GM13977 (cell line): Measurements from ENCODE around the gene NDC1.

ENCODE experiments used
- DNase-seq: peaks from one replicate; pipeline ENCODE4 v3.0.0; 2012; ENCODE audit warnings: low spot score
- in situ Hi-C: fragments of 300-500 bp; cut with MboI; formaldehyde crosslinking; loops from one replicate; pipeline ENCODE4 v1.12.0; 2022; ENCODE audit warnings: low sequenced_read_pairs, low pct_unique_long_range_greater_than_20kb, mixed read lengths, inconsistent platforms; ENCODE audit not compliant: unreplicated experiment
- TF ChIP-seq, protein P1 (sequence below): IDR thresholded peaks from 2 replicates; pipeline ENCODE4 v1.5.1; 2012; ENCODE audit warnings: mild to moderate bottlenecking, control low read depth; ENCODE audit not compliant: insufficient read depth; ENCODE audit errors: extremely low read depth, missing control alignments

Gene NDC1

DNA sequence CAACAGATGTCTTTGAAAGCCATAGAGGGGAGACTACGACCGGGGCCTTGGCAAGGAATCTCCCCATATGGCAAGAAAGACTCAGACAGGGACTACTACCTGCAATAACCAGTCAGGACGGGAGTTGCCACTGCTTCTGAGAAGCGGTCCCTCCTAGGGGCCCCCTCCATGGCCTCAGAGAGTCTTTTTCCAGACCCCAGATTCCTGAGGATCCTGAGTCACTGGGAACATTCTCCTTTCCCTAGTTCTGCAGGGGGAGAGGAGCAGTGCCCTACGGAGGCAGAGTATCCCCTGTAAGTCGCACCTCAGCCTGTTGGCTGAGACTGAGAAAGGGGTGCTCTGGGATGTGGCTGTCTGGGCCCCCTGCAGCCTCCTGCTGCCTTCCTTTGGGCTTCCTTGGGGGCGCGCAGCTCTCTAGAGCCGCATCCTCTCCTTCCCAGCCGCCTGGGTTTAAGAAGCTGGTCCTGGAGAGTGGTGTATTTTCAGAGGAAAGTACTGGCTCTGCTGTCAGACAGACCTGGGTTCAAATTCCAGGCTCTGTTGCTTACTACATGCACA lies 107.0 kb downstream of the NDC1 start:
- TF ChIP-seq, protein P1, sequence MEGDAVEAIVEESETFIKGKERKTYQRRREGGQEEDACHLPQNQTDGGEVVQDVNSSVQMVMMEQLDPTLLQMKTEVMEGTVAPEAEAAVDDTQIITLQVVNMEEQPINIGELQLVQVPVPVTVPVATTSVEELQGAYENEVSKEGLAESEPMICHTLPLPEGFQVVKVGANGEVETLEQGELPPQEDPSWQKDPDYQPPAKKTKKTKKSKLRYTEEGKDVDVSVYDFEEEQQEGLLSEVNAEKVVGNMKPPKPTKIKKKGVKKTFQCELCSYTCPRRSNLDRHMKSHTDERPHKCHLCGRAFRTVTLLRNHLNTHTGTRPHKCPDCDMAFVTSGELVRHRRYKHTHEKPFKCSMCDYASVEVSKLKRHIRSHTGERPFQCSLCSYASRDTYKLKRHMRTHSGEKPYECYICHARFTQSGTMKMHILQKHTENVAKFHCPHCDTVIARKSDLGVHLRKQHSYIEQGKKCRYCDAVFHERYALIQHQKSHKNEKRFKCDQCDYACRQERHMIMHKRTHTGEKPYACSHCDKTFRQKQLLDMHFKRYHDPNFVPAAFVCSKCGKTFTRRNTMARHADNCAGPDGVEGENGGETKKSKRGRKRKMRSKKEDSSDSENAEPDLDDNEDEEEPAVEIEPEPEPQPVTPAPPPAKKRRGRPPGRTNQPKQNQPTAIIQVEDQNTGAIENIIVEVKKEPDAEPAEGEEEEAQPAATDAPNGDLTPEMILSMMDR = no peak
- DNase-seq = no peak
- in situ Hi-C loops = no loop called here

DNA sequence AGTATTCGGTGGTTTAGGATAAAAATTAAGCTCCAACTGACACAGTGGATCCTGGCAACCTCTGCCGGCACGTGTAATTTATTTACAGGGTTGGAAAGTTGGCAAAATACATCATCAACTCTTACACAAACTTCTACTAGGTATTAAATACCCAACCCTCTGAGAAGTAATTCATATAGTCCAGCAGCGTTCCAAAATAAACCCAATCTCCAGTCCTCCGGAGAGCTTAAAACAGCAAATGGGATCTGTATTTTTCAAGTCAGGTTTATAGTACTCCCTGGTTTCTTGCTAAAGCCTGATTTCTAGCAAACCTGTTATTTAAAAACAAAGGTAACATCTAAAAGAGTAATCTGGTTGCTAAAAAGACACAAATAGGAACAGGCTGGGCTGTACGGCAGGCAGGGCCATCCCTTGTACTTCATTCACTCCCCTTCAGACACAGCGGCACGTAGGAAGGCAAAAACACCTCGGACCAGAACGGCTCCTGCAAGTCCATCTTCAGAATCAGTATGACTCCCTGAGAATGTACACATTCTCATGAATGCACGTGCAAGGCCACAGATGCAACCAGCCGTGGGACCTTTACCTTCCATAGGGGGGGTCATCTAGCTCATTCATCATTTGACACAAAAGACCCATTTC lies 107.8 kb downstream of the NDC1 start:
- in situ Hi-C loops = no loop called here

DNA sequence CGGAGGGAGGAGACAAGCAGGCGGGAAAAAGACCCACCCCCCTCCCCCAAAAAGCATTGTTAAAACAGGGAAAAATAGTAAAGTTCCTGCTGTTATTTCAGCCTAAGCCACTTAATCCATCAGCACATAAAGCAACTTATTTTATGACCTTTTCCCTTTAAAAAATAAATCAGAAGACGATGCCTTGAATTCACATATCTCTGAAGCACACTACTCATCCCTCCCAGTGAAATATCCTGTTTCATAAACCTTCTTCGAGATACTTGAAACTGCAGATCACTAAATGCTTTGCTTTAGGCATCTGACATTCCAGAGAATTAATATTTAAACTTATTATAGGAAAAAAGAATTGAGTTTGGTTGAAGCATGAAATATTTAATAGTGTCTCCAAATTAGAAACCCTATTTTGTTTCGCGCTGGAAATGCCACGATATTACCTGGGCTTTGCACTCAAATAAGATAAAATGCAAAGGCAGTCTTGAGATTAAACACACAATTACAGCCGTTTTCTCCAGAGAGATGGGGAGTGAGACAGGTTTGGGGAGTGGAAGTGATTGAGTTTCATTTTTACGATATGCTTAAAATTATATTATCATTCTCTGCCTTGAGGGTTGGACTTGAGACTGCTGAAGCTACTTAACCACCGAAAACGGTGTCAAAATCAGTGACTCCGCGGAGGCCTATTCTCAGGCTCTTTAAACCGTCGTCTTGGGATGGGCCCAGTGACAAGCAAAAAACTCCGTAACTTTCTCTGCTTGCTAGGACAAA lies 108.5 kb downstream of the NDC1 start:
- no peak for DNase-seq
- TF ChIP-seq, protein P1 = no peak
- in situ Hi-C loops = no loop called here

More for the DNA sequence above, 107.8 kb downstream of the NDC1 start:
- DNase-seq = no peak
- TF ChIP-seq, protein P1 = no peak

DNA sequence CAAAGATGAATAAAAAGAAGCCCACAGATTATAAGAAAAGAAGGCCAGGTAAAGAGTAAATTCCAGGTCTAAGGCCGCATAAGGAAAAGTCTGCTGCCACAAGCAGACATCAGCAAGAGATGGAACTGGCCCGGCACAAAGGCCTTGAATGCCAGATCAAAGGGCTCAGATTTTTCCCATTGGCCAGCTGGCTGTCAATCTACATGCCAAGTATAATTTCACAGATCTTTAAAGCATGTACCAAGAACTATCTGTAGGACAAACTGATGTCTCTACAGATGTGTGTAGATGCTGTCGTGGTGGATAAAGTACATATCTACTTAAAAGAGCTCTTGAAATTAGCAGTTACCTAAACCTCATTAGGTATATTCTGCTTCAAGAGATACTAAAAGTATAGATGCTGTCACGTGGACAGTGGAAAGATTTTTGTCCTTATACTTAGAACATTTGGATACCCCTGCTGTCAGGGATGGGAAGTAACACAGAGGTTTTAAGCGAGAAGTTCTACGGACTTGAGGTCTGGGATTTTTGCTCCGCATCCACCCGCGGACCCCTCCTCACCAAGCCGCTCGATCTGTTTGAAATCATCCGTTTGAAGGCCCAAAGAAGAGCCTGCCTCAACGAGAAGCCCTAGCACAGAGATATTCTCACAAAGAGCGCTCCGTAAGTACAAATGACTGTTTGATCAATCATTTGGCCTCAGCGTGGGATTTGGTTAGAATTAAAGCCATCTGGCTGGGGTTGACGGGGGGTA lies 109.2 kb downstream of the NDC1 start:
- no peak for DNase-seq
- TF ChIP-seq, protein P1 = no peak
- in situ Hi-C loops = no loop called here

DNA sequence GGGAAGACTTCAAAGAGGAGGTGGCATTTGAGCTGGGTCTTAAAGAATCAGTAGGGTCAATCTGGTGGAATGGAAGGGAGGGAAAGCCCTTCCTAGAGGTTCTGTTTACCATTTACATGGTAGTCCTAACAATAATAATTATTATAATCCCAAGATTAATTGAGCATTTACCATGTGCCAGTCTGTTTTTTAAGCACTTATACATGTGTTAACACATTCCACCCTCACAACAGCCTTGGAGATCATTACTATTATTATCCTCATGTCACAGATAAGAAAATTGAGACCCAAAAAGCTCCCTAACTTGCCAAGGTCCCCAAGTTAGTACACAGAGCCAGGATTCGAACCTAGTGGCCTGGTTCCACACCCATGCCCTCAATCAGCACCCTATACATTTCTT lies 109.9 kb downstream of the NDC1 start:
- DNase-seq = no peak
- in situ Hi-C loops = no loop called here
- TF ChIP-seq, protein P1 = no peak

DNA sequence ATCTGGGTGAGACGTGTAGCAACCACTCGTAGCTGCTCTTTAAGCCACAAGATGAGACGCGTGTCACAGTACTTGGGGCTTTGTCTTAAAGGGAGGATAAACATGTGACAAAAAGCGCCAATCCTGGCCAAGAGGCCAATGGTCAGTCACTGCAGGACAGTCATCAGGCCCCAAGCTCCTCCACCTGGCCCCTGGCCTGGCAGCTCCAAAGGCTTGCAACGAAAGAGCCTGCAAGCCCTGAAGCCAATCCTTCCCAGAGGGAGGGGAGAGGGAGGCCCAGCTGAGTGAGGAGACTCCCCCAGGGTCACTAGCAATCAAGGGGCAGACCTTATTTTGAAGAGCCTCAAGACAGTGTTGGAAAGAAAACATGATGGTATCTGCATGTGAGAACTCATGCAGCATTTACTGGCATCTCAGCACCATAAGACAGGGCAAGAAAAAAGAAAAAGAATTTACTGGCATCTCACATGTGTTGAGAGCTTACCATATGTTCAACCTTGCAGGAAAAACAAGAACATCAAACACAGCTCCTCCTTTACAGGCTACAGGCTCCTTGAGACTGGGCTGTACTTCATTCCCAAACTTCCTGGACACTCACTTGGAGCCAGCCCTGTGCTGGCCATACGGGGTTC lies 110.5 kb downstream of the NDC1 start:
- in situ Hi-C loops = no loop called here
- DNase-seq = no peak
- TF ChIP-seq, protein P1 = no peak
